Nephron progenitor cell (in vitro differentiated cells): ENCODE data around the gene CAPZA2.
A peak's percentile ranks its signal among the peaks of the same experiment; 100 is the strongest.

ENCODE experiments used
- DNase-seq: peaks from one replicate; pipeline ENCODE4 v3.0.0; 2021
- H3K27ac Mint-ChIP-seq: 2 replicates; pipeline ENCODE4 v1.8.0; 2021; ENCODE audit warnings: mild to moderate bottlenecking, moderate library complexity, mixed read lengths
- H3K27me3 Mint-ChIP-seq: 2 replicates; pipeline ENCODE4 v1.8.0; 2021; ENCODE audit warnings: mild to moderate bottlenecking, low read depth, mixed read lengths; ENCODE audit not compliant: poor library complexity
- H3K36me3 Mint-ChIP-seq: 2 replicates; pipeline ENCODE4 v1.8.0; 2021; ENCODE audit warnings: low read depth, mixed read lengths
- H3K4me1 Mint-ChIP-seq: 2 replicates; pipeline ENCODE4 v1.8.0; 2021; ENCODE audit warnings: mixed read lengths
- H3K4me3 Mint-ChIP-seq: 2 replicates; pipeline ENCODE4 v1.8.0; 2021; ENCODE audit warnings: mild to moderate bottlenecking, moderate library complexity, mixed read lengths
- H3K9me3 Mint-ChIP-seq: 2 replicates; pipeline ENCODE4 v1.8.0; 2021; ENCODE audit warnings: mild to moderate bottlenecking, moderate library complexity, mixed read lengths
- CTCF ChIP-seq: fragments of 200-600 bp; sonication (generic); IDR thresholded peaks from 2 replicates; pipeline ENCODE4 v1.5.0; 2021; ENCODE audit warnings: antibody characterized with exemption

The CAPZA2 gene

GRCh38 chr7:116963234-116963633 is 100.8 kb downstream of the CAPZA2 start:
- no peak overlapping the region for H3K27ac Mint-ChIP-seq
- no peak for TF ChIP-seq CTCF
- peaks cover 16% of the 10 kb centered on the region for H3K36me3 Mint-ChIP-seq
- H3K4me1 Mint-ChIP-seq: peaks cover 8% of the 10 kb centered on the region
- H3K9me3 Mint-ChIP-seq: peaks cover 8% of the 10 kb centered on the region
- no peak overlapping the region for H3K4me3 Mint-ChIP-seq
- no peak for DNase-seq
- peaks cover 2% of the 10 kb centered on the region for H3K27me3 Mint-ChIP-seq

DNA sequence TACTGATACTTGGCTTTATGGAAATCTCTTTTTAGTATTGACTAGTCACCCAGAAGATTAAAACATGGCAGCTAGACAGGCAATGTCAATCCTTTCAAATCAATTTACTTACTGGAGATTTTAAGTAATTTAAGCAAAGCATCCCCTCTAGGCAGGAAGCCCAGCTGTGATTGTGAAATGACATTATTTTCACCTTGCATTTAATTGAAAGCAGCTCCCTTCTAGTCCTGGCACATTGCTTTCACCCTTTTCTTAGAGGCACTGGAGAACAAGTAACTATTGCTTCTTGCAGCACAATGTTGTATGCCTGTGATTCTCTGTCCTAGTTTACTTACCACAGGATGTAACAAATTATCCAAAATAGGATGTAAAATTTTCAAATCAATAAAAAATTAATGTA is 104.2 kb downstream of the CAPZA2 start:
- Mint-ChIP-seq H3K27ac (no peak overlapping the region), H3K36me3 (peaks cover 5% of the 10 kb centered on the region), H3K9me3 (no peaks in the 10 kb centered on the region), H3K27me3 (no peaks in the 10 kb centered on the region), H3K4me3 (no peak overlapping the region), H3K4me1 (peaks cover 27% of the 10 kb centered on the region)
- no peak for DNase-seq
- TF ChIP-seq CTCF: no peak

DNA sequence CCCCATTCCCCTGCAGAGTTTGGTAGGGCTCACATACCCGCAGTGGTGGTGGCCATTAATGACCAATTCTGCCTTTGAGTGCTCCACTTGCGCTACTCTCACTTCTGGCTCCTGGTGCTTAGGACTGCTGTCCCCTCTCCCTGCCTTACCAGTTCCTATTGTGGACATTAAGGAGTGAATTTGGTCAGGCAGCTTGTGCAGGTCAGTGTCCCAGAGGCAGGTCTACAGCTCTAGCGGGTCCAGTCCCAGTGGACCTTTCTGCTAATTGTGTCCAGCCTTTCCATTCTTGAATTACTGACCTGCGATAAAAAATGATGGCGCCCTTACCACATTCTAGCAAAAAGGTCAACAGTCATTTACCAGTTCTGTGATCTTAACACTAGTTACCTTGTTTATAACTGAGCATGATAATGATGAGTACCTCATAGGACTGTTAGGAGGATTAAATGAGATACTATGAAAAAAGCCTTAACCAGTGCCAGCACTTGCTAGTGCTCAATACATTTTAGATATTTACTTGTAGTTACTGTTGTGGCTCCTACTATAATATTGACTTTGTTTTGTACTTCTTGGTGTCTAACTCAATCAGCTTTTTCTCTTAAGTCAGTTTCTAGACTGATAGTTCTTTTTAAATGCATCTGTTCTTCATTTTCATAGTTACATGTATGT is 105.0 kb downstream of the CAPZA2 start:
- Mint-ChIP-seq H3K27ac (no peak overlapping the region), H3K4me3 (no peak overlapping the region)
- TF ChIP-seq CTCF: no peak

GRCh38 chr7:116967983-116968382 is 105.6 kb downstream of the CAPZA2 start:
- Mint-ChIP-seq H3K36me3 (no peaks in the 10 kb centered on the region), H3K27me3 (no peaks in the 10 kb centered on the region), H3K4me1 (peaks cover 41% of the 10 kb centered on the region), H3K9me3 (no peaks in the 10 kb centered on the region), H3K27ac (no peak overlapping the region), H3K4me3 (no peak overlapping the region)
- no peak for TF ChIP-seq CTCF
- no peak for DNase-seq

More for the DNA sequence above, 105.0 kb downstream of the CAPZA2 start:
- DNase-seq: no peak
- Mint-ChIP-seq H3K27me3 (no peaks in the 10 kb centered on the region), H3K36me3 (no peaks in the 10 kb centered on the region), H3K4me1 (peaks cover 35% of the 10 kb centered on the region), H3K9me3 (no peaks in the 10 kb centered on the region)

GRCh38 chr7:116968631-116969030 is 106.2 kb downstream of the CAPZA2 start:
- Mint-ChIP-seq H3K27ac (no peak overlapping the region), H3K4me1 (peaks cover 41% of the 10 kb centered on the region), H3K9me3 (peaks cover under 1% of the 10 kb centered on the region), H3K27me3 (no peaks in the 10 kb centered on the region), H3K36me3 (peaks cover 3% of the 10 kb centered on the region), H3K4me3 (no peak overlapping the region)
- no peak for DNase-seq
- TF ChIP-seq CTCF: no peak

- TF ChIP-seq CTCF: no peak
- H3K27ac Mint-ChIP-seq: peak overlapping the region; percentile 43
- peaks cover 41% of the 10 kb centered on the region for H3K4me1 Mint-ChIP-seq
- no peaks in the 10 kb centered on the region for H3K27me3 Mint-ChIP-seq
- H3K4me3 Mint-ChIP-seq: no peak overlapping the region
- DNase-seq: no peak
- H3K36me3 Mint-ChIP-seq: peaks cover 9% of the 10 kb centered on the region
- peaks cover 7% of the 10 kb centered on the region for H3K9me3 Mint-ChIP-seq
Observed at GRCh38 chr7:116969371-116969902, 107.0 kb downstream of the CAPZA2 start.
